ENCODE data around the gene GALNT8.

DNA sequence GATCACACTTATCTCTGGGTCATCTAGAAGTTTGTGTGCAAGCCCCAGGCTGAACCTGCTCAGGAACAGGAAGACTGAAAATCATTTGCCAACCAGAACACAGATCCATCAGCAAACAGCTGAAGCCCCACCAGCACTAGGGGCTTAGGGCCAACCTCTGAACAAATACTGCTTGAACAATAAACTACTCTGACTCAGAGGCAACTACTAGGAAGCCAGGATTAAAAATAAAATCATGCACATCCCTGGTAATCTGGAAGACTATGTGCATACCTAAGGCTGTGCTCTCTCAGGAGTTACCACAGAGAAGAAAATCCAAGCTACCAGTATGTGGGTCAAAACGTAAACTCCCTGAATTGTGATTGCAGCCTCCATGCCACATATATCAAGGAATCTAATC lies 15.9 kb downstream of the GALNT8 start:
- TF ChIP-seq, protein P1, sequence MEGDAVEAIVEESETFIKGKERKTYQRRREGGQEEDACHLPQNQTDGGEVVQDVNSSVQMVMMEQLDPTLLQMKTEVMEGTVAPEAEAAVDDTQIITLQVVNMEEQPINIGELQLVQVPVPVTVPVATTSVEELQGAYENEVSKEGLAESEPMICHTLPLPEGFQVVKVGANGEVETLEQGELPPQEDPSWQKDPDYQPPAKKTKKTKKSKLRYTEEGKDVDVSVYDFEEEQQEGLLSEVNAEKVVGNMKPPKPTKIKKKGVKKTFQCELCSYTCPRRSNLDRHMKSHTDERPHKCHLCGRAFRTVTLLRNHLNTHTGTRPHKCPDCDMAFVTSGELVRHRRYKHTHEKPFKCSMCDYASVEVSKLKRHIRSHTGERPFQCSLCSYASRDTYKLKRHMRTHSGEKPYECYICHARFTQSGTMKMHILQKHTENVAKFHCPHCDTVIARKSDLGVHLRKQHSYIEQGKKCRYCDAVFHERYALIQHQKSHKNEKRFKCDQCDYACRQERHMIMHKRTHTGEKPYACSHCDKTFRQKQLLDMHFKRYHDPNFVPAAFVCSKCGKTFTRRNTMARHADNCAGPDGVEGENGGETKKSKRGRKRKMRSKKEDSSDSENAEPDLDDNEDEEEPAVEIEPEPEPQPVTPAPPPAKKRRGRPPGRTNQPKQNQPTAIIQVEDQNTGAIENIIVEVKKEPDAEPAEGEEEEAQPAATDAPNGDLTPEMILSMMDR (IDR thresholded peaks at IDR 0.05), result no peak
- TF ChIP-seq POLR2A (IDR thresholded peaks at IDR 0.05), result no peak
- TF ChIP-seq POLR2AphosphoS5 (IDR thresholded peaks at IDR 0.05), result no peak
